ENCODE measurements around the gene ME3.

ME3 gene

DNA sequence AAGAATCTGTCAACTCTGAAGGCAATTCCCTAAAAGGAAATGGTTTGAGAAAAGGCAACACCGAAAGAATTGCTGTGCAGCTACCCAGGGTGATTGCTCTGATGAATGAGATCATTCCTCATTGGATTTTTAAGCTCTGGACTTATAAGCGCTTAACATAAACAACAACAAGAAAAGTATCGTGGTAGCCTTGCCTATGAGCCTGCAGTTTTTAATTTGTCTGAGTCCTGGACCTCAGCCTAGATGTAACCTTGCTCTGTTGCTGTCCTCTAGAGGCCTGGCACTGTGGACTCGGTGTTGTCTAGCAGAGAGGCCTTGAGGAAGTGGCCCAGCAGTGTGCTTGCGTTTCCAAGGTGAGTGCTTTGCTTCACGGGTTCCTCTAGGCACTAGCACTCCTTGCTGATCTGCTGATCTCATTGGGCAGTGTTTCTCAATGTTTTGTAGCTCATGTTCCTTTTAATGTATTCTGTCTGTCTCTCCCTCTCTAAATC lies 277.3 kb downstream of the ME3 start:
- DNase-seq (ENCODE audit: low read depth in 1 of 2, low spot score in 1 of 2): no peak

Measured in stimulated activated CD4-positive, alpha-beta T cell treated with anti-CD3 and anti-CD28 coated beads, Interleukin-15, amount 100 ng/mL, for 1 hour (primary cell).